Dedifferentiated amniotic fluid mesenchymal stem cell (primary cell): Measurements from ENCODE around the gene LRR1.
"Not testable (repeated sequence)": the region's sequence is repeated elsewhere in the genome, so short reads cannot be mapped to it uniquely, and the experiment has no call there.

ENCODE experiments used
- DNase-seq: peaks from one replicate; pipeline ENCODE4 v3.0.0-alpha.2; 2016; ENCODE audit errors: extremely low spot score

LRR1 gene

GRCh38 chr14:49598485-49599300, at the start of gene LRR1:
Gene LRR1, plus strand, starts transcription at chr14:49598940. Its CDS starts 81 bp downstream, at chr14:49599021.
- peak; percentile 63 for DNase-seq

- DNase-seq, result no peak
Observed at GRCh38 chr14:49549446-49549845, 49.3 kb upstream of the LRR1 start.

- no peak for DNase-seq
Observed at GRCh38 chr14:49549881-49550280, 48.9 kb upstream of the LRR1 start.

- DNase-seq, result no peak
Observed at GRCh38 chr14:49550286-49551184, 48.2 kb upstream of the LRR1 start.

GRCh38 chr14:49551569-49551968, 47.2 kb upstream of the LRR1 start:
- no peak for DNase-seq

GRCh38 chr14:49553106-49553505, 45.6 kb upstream of the LRR1 start:
- DNase-seq, result no peak

GRCh38 chr14:49553892-49554291, 44.8 kb upstream of the LRR1 start:
- no peak for DNase-seq

- DNase-seq, result no peak
Observed at GRCh38 chr14:49559979-49560768, 38.6 kb upstream of the LRR1 start.

GRCh38 chr14:49566714-49567113, 32.0 kb upstream of the LRR1 start:
- DNase-seq, result no peak

- no peak for DNase-seq
Observed at GRCh38 chr14:49569281-49569680, 29.5 kb upstream of the LRR1 start.

GRCh38 chr14:49574038-49574437, 24.7 kb upstream of the LRR1 start:
- no peak for DNase-seq

- no peak for DNase-seq
Observed at GRCh38 chr14:49578141-49578540, 20.6 kb upstream of the LRR1 start.

- no peak for DNase-seq
Observed at GRCh38 chr14:49579841-49580240, 18.9 kb upstream of the LRR1 start.

GRCh38 chr14:49581209-49582112, 17.3 kb upstream of the LRR1 start:
- DNase-seq, result no peak

- no peak for DNase-seq
Observed at GRCh38 chr14:49582113-49582977, 16.4 kb upstream of the LRR1 start.

- no peak for DNase-seq
Observed at GRCh38 chr14:49583629-49584028, 15.1 kb upstream of the LRR1 start.

GRCh38 chr14:49584058-49584457, 14.7 kb upstream of the LRR1 start:
- no peak for DNase-seq

GRCh38 chr14:49584981-49585640, 13.6 kb upstream of the LRR1 start:
- DNase-seq, result not testable (repeated sequence)
